Measurements from ENCODE around the gene CACNA1E. TPM values are rescaled to one million over a fixed set of nuclear protein-coding genes. Genes with fewer than 3 reads are reported as not detected.

CACNA1E gene
- total RNA-seq, 1 donor from 2014 or later: not detected

DNA sequence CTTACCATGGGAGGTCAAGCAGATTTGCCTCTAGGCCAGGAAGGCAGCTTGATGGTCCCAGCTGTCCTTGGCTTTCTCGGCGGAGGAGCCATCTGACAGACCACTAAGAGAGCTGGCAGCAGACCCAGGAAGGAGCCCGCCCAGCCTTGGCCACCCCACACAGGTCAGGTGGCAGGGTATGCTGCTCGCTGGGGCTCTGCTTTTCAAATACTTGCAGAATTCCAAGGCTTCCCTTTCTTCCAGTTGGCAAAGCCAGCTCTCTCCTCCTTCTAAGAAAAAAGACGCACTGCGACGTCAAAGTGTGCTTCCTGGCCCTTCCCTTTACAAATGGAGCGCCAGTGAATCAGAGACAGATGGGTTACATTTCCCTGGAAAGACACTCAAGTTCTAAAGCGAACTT, 229.4 kb downstream of the CACNA1E start:
- H3K27me3 Mint-ChIP-seq: peaks cover 2% of the 10 kb centered on the region
- no peak for DNase-seq
- intact Hi-C loops (cut with micrococcal nuclease): no loop called here
- H3K9me3 Mint-ChIP-seq: no peaks in the 10 kb centered on the region
- no peak overlapping the region for H3K4me3 Mint-ChIP-seq
- H3K27ac Mint-ChIP-seq: no peak overlapping the region
- H3K4me1 Mint-ChIP-seq: no peaks in the 10 kb centered on the region
- no peaks in the 10 kb centered on the region for H3K36me3 Mint-ChIP-seq (ENCODE audit: low read depth)

DNA sequence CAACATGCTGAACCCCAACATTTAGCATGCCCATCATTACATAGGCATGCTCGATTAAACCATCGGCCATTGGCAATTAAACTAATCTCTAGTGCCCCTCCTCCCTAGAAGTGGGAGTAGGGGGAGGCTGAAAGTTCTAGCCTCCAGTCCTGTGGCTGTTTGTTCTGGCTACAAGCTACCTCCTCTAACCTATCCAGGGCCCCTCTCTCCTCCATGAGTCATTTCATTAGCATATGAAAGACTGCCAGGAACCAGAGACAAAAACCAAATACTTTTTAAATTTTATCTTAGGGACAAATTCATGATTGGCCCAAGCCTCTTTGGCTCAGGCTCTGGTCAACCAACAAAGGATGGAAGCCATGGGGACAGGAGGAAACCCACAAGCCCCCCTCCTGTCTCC, 231.1 kb downstream of the CACNA1E start:
- intact Hi-C loops (cut with micrococcal nuclease): no loop called here
- no peaks in the 10 kb centered on the region for H3K4me1 Mint-ChIP-seq
- no peak overlapping the region for H3K27ac Mint-ChIP-seq
- H3K27me3 Mint-ChIP-seq: peaks cover 3% of the 10 kb centered on the region
- no peak overlapping the region for H3K4me3 Mint-ChIP-seq
- H3K36me3 Mint-ChIP-seq (ENCODE audit: low read depth): no peaks in the 10 kb centered on the region
- no peak for DNase-seq
- no peaks in the 10 kb centered on the region for H3K9me3 Mint-ChIP-seq

GRCh38 chr1:181718034-181718433, 234.7 kb downstream of the CACNA1E start:
- Mint-ChIP-seq H3K27me3 (peaks cover 3% of the 10 kb centered on the region), H3K4me1 (no peaks in the 10 kb centered on the region), H3K27ac (no peak overlapping the region), H3K4me3 (no peak overlapping the region), H3K9me3 (no peaks in the 10 kb centered on the region), H3K36me3 (ENCODE audit: low read depth) (no peaks in the 10 kb centered on the region)
- DNase-seq: no peak
- intact Hi-C loops (cut with micrococcal nuclease): no loop called here

GRCh38 chr1:181726320-181727012, 243.1 kb downstream of the CACNA1E start:
- Mint-ChIP-seq H3K36me3 (ENCODE audit: low read depth) (no peaks in the 10 kb centered on the region), H3K27ac (no peak overlapping the region), H3K27me3 (no peaks in the 10 kb centered on the region), H3K4me1 (no peaks in the 10 kb centered on the region), H3K9me3 (no peaks in the 10 kb centered on the region), H3K4me3 (no peak overlapping the region)
- no peak for DNase-seq
- intact Hi-C loops (cut with micrococcal nuclease): no loop called here

GRCh38 chr1:181730606-181731005, 247.3 kb downstream of the CACNA1E start:
- no peaks in the 10 kb centered on the region for H3K9me3 Mint-ChIP-seq
- no peaks in the 10 kb centered on the region for H3K36me3 Mint-ChIP-seq (ENCODE audit: low read depth)
- no peaks in the 10 kb centered on the region for H3K4me1 Mint-ChIP-seq
- DNase-seq: no peak
- intact Hi-C loops (cut with micrococcal nuclease): no loop called here
- H3K27ac Mint-ChIP-seq: no peak overlapping the region
- no peak overlapping the region for H3K4me3 Mint-ChIP-seq
- H3K27me3 Mint-ChIP-seq: no peaks in the 10 kb centered on the region

GRCh38 chr1:181732218-181732990, 249.1 kb downstream of the CACNA1E start:
- Mint-ChIP-seq H3K27ac (no peak overlapping the region), H3K4me1 (no peaks in the 10 kb centered on the region), H3K27me3 (no peaks in the 10 kb centered on the region), H3K4me3 (no peak overlapping the region), H3K36me3 (ENCODE audit: low read depth) (no peaks in the 10 kb centered on the region), H3K9me3 (no peaks in the 10 kb centered on the region)
- intact Hi-C loops (cut with micrococcal nuclease): no loop called here
- DNase-seq: no peak

DNA sequence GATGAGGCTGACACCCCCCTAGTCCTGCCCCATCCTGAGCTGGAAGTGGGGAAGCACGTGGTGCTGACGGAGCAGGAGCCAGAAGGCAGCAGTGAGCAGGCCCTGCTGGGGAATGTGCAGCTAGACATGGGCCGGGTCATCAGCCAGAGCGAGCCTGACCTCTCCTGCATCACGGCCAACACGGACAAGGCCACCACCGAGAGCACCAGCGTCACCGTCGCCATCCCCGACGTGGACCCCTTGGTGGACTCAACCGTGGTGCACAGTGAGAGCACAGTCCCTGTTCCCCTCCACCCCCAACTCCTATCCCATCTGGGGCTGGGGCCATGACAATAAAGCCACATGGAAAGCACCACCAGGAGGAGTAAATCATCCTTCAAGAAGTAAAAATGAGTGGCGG, 250.2 kb downstream of the CACNA1E start:
- Mint-ChIP-seq H3K27me3 (no peaks in the 10 kb centered on the region), H3K4me3 (no peak overlapping the region), H3K27ac (no peak overlapping the region), H3K9me3 (no peaks in the 10 kb centered on the region), H3K4me1 (no peaks in the 10 kb centered on the region), H3K36me3 (ENCODE audit: low read depth) (no peaks in the 10 kb centered on the region)
- intact Hi-C loops (cut with micrococcal nuclease): no loop called here
- DNase-seq: no peak

DNA sequence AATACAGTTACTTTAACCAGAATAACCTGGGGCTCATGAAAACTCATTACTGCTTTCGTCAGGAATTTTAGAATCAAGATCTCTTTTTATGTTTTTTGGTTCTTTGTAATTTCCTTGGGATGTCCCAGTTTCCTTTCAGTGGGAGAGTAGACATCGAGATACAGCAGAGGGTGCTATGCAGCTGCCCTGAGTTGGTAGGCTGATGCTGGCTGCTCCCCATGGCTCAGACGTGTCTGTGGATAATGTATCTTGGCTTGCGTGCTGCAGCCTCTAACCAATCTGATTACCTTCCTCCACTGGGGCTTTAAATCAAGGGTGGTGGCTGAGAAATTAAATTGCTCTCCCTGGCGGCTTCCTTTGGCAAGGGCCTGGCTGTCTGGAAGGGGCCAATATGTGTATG, 253.7 kb downstream of the CACNA1E start:
- Mint-ChIP-seq H3K27ac (no peak overlapping the region), H3K36me3 (ENCODE audit: low read depth) (no peaks in the 10 kb centered on the region), H3K27me3 (no peaks in the 10 kb centered on the region), H3K4me1 (no peaks in the 10 kb centered on the region), H3K9me3 (no peaks in the 10 kb centered on the region), H3K4me3 (no peak overlapping the region)
- no peak for DNase-seq
- intact Hi-C loops (cut with micrococcal nuclease): no loop called here

DNA sequence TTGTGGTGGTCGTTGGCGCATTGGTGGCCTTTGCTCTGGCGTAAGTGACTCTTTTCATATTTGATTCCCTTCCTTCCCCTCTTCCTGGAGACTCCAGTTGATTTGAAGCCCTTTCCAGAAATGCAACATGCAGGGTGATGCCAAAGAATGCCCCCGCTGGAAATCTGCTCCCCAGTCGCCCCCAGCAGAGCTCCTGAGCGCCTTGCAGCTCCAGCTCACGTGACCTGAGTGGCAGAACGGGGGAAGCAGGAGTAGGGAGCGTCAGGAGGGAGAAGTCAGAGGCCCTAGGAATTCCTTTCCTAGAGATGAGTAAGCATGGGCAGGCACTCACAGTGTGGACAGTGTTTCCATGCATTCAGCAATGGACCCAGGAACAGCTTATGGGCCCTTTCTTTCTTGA, 255.9 kb downstream of the CACNA1E start:
- no peaks in the 10 kb centered on the region for H3K36me3 Mint-ChIP-seq (ENCODE audit: low read depth)
- H3K4me1 Mint-ChIP-seq: no peaks in the 10 kb centered on the region
- H3K9me3 Mint-ChIP-seq: no peaks in the 10 kb centered on the region
- DNase-seq: no peak
- intact Hi-C loops (cut with micrococcal nuclease): no loop called here
- no peak overlapping the region for H3K4me3 Mint-ChIP-seq
- no peaks in the 10 kb centered on the region for H3K27me3 Mint-ChIP-seq
- H3K27ac Mint-ChIP-seq: no peak overlapping the region

DNA sequence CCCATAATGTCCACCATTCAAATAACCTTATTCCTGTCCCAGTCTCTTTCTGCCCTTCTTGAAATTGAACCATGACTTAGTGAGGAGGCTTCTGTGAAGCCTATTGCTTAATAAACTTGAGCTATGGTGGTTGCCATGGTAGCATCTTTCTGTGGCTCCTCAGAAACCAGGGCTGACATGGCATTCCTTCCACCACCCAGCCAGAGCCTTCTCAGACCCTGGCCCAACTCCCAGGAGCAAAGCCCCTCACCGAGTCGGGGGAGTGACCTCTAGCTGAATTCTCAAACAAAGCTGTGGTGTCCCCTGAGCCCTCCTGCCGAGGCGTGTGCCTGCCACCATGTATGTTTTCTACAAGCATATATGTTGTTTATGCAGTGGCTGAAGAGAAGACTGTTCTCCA, 259.1 kb downstream of the CACNA1E start:
- H3K4me1 Mint-ChIP-seq: no peaks in the 10 kb centered on the region
- H3K36me3 Mint-ChIP-seq (ENCODE audit: low read depth): no peaks in the 10 kb centered on the region
- no peak overlapping the region for H3K27ac Mint-ChIP-seq
- no peaks in the 10 kb centered on the region for H3K9me3 Mint-ChIP-seq
- H3K27me3 Mint-ChIP-seq: peaks cover 5% of the 10 kb centered on the region
- no peak for DNase-seq
- no peak overlapping the region for H3K4me3 Mint-ChIP-seq
- intact Hi-C loops (cut with micrococcal nuclease): loop anchor here (10.0 kb wide), 1 partner anchor 312 kb away; no protein-coding TSS in a partner anchor

DNA sequence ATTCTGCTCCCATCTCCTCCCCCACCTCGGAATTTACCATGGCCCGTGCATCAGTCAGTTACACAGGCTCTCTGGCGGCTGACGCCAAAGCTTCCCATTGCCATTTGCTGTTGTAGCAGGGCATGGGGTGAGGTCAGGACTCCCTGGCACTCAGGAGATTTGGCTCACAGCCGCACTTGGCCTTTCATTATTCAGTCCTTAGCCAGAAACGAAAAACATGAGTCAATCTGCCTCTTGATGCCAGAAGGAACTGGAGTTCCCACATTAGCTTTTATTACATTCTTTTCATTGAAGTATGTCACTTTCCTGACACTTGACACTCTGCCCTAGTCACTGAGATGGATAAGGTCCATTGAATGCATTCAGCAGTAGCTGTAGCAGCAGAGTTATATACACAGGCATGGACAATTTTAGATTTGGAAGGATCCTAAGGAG, 260.6 kb downstream of the CACNA1E start:
- Mint-ChIP-seq H3K4me1 (no peaks in the 10 kb centered on the region), H3K4me3 (no peak overlapping the region), H3K27ac (no peak overlapping the region), H3K9me3 (no peaks in the 10 kb centered on the region), H3K36me3 (ENCODE audit: low read depth) (no peaks in the 10 kb centered on the region), H3K27me3 (peaks cover 5% of the 10 kb centered on the region)
- intact Hi-C loops (cut with micrococcal nuclease): loop anchor here (10.0 kb wide), 1 partner anchor 311 kb away; no protein-coding TSS in a partner anchor
- DNase-seq: no peak

GRCh38 chr1:181746224-181746623, 262.9 kb downstream of the CACNA1E start:
- H3K27me3 Mint-ChIP-seq: peaks cover 5% of the 10 kb centered on the region
- no peaks in the 10 kb centered on the region for H3K36me3 Mint-ChIP-seq (ENCODE audit: low read depth)
- no peak overlapping the region for H3K27ac Mint-ChIP-seq
- no peak overlapping the region for H3K4me3 Mint-ChIP-seq
- no peaks in the 10 kb centered on the region for H3K9me3 Mint-ChIP-seq
- no peaks in the 10 kb centered on the region for H3K4me1 Mint-ChIP-seq
- no peak for DNase-seq
- intact Hi-C loops (cut with micrococcal nuclease): loop anchor here (10.0 kb wide), 1 partner anchor 309 kb away; no protein-coding TSS in a partner anchor

- no peak overlapping the region for H3K4me3 Mint-ChIP-seq
- DNase-seq: no peak
Observed at GRCh38 chr1:181748013-181748412, 264.7 kb downstream of the CACNA1E start.

GRCh38 chr1:181754103-181754502, 270.8 kb downstream of the CACNA1E start:
- H3K27me3 Mint-ChIP-seq: no peaks in the 10 kb centered on the region
- no peaks in the 10 kb centered on the region for H3K36me3 Mint-ChIP-seq (ENCODE audit: low read depth)
- H3K4me3 Mint-ChIP-seq: no peak overlapping the region
- no peak for DNase-seq
- no peaks in the 10 kb centered on the region for H3K4me1 Mint-ChIP-seq
- intact Hi-C loops (cut with micrococcal nuclease): no loop called here
- H3K9me3 Mint-ChIP-seq: no peaks in the 10 kb centered on the region
- H3K27ac Mint-ChIP-seq: no peak overlapping the region

More at GRCh38 chr1:181748013-181748412, 264.7 kb downstream of the CACNA1E start:
- no peaks in the 10 kb centered on the region for H3K9me3 Mint-ChIP-seq
- peaks cover 5% of the 10 kb centered on the region for H3K27me3 Mint-ChIP-seq
- no peak overlapping the region for H3K27ac Mint-ChIP-seq
- H3K36me3 Mint-ChIP-seq (ENCODE audit: low read depth): no peaks in the 10 kb centered on the region
- H3K4me1 Mint-ChIP-seq: no peaks in the 10 kb centered on the region
- intact Hi-C loops (cut with micrococcal nuclease): loop anchor here (10.0 kb wide), 1 partner anchor 307 kb away; no protein-coding TSS in a partner anchor
